ENCODE measurements around the gene LPP. TPM values are rescaled to one million over a fixed set of nuclear protein-coding genes. Genes with fewer than 3 reads are reported as not detected.

LPP gene
- total RNA-seq, 4 donors from 2014 or later, result 207 to 592 (median 406) TPM

- no peak for DNase-seq
- peaks cover 0 to 5% (median 0%) of the 10 kb centered on the region in 4 donors for H3K4me1 ChIP-seq
- peaks cover 0 to 11% (median 4%) of the 10 kb centered on the region in 4 donors for H3K36me3 ChIP-seq
- TF ChIP-seq POLR2A (IDR thresholded peaks at IDR 0.05) (no peak), CTCF (IDR thresholded peaks at IDR 0.05) (no peak), EP300 (IDR thresholded peaks at IDR 0.05; ENCODE audit: low read depth) (no peak), POLR2AphosphoS5 (IDR thresholded peaks at IDR 0.05) (no peak)
- H3K4me3 ChIP-seq, result no peak overlapping the region
- no peaks in the 10 kb centered on the region for H3K27me3 ChIP-seq
- 61 to 94% methylated on average over 3 of the region's 3 CpGs for WGBS, 2 donors (ENCODE audit: low coverage in 1 of 2)
- in situ Hi-C loops (cut with MboI; ENCODE audit: low pct_ligation_motif_present in 1 of 4, low pct_unique_long_range_greater_than_20kb in 1 of 4, low sequenced_read_pairs in 3 of 4), result no loop called here
- H3K9me3 ChIP-seq, result no peaks in the 10 kb centered on the region
- intact Hi-C loops (cut with DNase I; ENCODE audit: low total_unique reads), result no loop called here
- H3K27ac ChIP-seq, result no peak overlapping the region
These were observed 715.7 kb downstream of the LPP start for GRCh38 chr3:188869628-188870027.

GRCh38 chr3:188870431-188870830 is 716.5 kb downstream of the LPP start:
- no peak overlapping the region for H3K27ac ChIP-seq
- peaks cover 0 to 5% (median 0%) of the 10 kb centered on the region in 4 donors for H3K4me1 ChIP-seq
- DNase-seq, result no peak
- no peaks in the 10 kb centered on the region for H3K9me3 ChIP-seq
- 77 to 79% methylated on average over 8 of the region's 8 CpGs for WGBS, 2 donors (ENCODE audit: low coverage in 1 of 2)
- intact Hi-C loops (cut with DNase I; ENCODE audit: low total_unique reads), result no loop called here
- H3K36me3 ChIP-seq, result peaks cover 0 to 19% (median 7%) of the 10 kb centered on the region in 4 donors
- in situ Hi-C loops (cut with MboI; ENCODE audit: low pct_ligation_motif_present in 1 of 4, low pct_unique_long_range_greater_than_20kb in 1 of 4, low sequenced_read_pairs in 3 of 4), result no loop called here
- no peaks in the 10 kb centered on the region for H3K27me3 ChIP-seq
- TF ChIP-seq POLR2AphosphoS5 (IDR thresholded peaks at IDR 0.05) (no peak), POLR2A (IDR thresholded peaks at IDR 0.05) (no peak), CTCF (IDR thresholded peaks at IDR 0.05) (no peak), EP300 (IDR thresholded peaks at IDR 0.05; ENCODE audit: low read depth) (no peak)
- H3K4me3 ChIP-seq, result no peak overlapping the region

GRCh38 chr3:188874576-188874975 is 720.6 kb downstream of the LPP start:
- in situ Hi-C loops (cut with MboI; ENCODE audit: low pct_ligation_motif_present in 1 of 4, low pct_unique_long_range_greater_than_20kb in 1 of 4, low sequenced_read_pairs in 3 of 4), result no loop called here
- H3K36me3 ChIP-seq, result peaks cover 0 to 34% (median 12%) of the 10 kb centered on the region in 4 donors

GRCh38 chr3:188875413-188875812 is 721.5 kb downstream of the LPP start:
- no peaks in the 10 kb centered on the region for H3K27me3 ChIP-seq
- DNase-seq, result no peak
- intact Hi-C loops (cut with DNase I; ENCODE audit: low total_unique reads), result no loop called here
- H3K4me1 ChIP-seq, result no peaks in the 10 kb centered on the region
- H3K36me3 ChIP-seq, result peaks cover 0 to 34% (median 12%) of the 10 kb centered on the region in 4 donors
- WGBS, 2 donors (ENCODE audit: low coverage in 1 of 2), result 88 to 90% methylated on average over 1 of the region's 1 CpG
- in situ Hi-C loops (cut with MboI; ENCODE audit: low pct_ligation_motif_present in 1 of 4, low pct_unique_long_range_greater_than_20kb in 1 of 4, low sequenced_read_pairs in 3 of 4), result no loop called here
- TF ChIP-seq POLR2A (IDR thresholded peaks at IDR 0.05) (no peak), CTCF (IDR thresholded peaks at IDR 0.05) (no peak), EP300 (IDR thresholded peaks at IDR 0.05; ENCODE audit: low read depth) (no peak), POLR2AphosphoS5 (IDR thresholded peaks at IDR 0.05) (no peak)
- H3K27ac ChIP-seq, result no peak overlapping the region
- no peaks in the 10 kb centered on the region for H3K9me3 ChIP-seq
- H3K4me3 ChIP-seq, result no peak overlapping the region

More at GRCh38 chr3:188874576-188874975, 720.6 kb downstream of the LPP start:
- intact Hi-C loops (cut with DNase I; ENCODE audit: low total_unique reads), result no loop called here
- TF ChIP-seq CTCF (IDR thresholded peaks at IDR 0.05), result no peak
- TF ChIP-seq EP300 (IDR thresholded peaks at IDR 0.05; ENCODE audit: low read depth), result no peak
- TF ChIP-seq POLR2AphosphoS5 (IDR thresholded peaks at IDR 0.05), result no peak
- TF ChIP-seq POLR2A (IDR thresholded peaks at IDR 0.05), result no peak
- Histone ChIP-seq H3K27ac (no peak overlapping the region), H3K27me3 (no peaks in the 10 kb centered on the region), H3K4me1 (no peaks in the 10 kb centered on the region), H3K9me3 (no peaks in the 10 kb centered on the region), H3K4me3 (no peak overlapping the region)
- 93% methylated on average over 1 of the region's 1 CpG; no CpG with 5 or more reads in 1 of the 2 donors for WGBS, 2 donors (ENCODE audit: low coverage in 1 of 2)
- DNase-seq, result no peak
